ENCODE measurements around the gene DEPDC7. TPM values are rescaled to one million over a fixed set of nuclear protein-coding genes. Genes with fewer than 3 reads are reported as not detected.

Gene DEPDC7
- total and polyA plus RNA-seq, 2 donors from 2014 or later = 2.4 to 11.0 TPM

DNA sequence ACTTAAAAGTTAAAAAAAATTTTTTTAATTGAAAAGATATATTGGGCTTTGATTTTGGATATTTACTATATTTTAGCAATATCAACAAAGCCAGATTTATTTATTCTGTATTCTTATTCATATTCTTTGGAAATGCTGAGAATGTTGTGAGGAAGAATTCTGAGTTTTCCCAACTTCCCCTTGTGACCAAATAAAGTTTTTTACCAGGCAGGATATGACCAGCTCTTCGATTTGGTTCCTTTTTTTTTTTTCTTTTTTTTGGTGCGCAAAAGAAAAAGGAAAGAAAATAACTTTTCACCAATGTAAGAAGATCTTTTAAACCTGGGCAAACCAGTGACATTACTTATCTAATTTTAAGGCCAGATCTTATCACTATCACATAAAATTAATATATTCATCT lies 36.6 kb downstream of the DEPDC7 start:
- no peak overlapping the region for H3K4me3 ChIP-seq (ENCODE audit: low read length in 3 of 3)
- no peak overlapping the region for H3K27ac ChIP-seq (ENCODE audit: low read depth in 2 of 2, low read length in 2 of 2)
- TF ChIP-seq, protein P1, sequence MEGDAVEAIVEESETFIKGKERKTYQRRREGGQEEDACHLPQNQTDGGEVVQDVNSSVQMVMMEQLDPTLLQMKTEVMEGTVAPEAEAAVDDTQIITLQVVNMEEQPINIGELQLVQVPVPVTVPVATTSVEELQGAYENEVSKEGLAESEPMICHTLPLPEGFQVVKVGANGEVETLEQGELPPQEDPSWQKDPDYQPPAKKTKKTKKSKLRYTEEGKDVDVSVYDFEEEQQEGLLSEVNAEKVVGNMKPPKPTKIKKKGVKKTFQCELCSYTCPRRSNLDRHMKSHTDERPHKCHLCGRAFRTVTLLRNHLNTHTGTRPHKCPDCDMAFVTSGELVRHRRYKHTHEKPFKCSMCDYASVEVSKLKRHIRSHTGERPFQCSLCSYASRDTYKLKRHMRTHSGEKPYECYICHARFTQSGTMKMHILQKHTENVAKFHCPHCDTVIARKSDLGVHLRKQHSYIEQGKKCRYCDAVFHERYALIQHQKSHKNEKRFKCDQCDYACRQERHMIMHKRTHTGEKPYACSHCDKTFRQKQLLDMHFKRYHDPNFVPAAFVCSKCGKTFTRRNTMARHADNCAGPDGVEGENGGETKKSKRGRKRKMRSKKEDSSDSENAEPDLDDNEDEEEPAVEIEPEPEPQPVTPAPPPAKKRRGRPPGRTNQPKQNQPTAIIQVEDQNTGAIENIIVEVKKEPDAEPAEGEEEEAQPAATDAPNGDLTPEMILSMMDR (IDR thresholded peaks at IDR 0.05; ENCODE audit: borderline replicate concordance, extremely low read depth, insufficient read depth) = no peak
- H3K4me1 ChIP-seq (ENCODE audit: control insufficient read depth in 2 of 3, insufficient read depth in 2 of 3, low read depth in 1 of 3, low read length in 3 of 3) = no peaks in the 10 kb centered on the region
- DNase-seq (no peak), FAIRE-seq (no peak)
- no peaks in the 10 kb centered on the region for H3K9me3 ChIP-seq (ENCODE audit: control insufficient read depth in 2 of 3, insufficient read depth in 1 of 3, low read length in 3 of 3)
- peaks cover 0 to 8% (median 6%) of the 10 kb centered on the region in 3 donors for H3K36me3 ChIP-seq (ENCODE audit: control insufficient read depth in 2 of 3, insufficient read depth in 3 of 3, low read length in 3 of 3)
- no peak overlapping the region for H3K9ac ChIP-seq (ENCODE audit: low read length in 3 of 3)
- H3K27me3 ChIP-seq (ENCODE audit: control insufficient read depth, insufficient read depth, low read length) = no peaks in the 10 kb centered on the region
- intact Hi-C loops (cut with DNase I) = no loop called here

GRCh38 chr11:33055375-33055774 lies 39.7 kb downstream of the DEPDC7 start:
- Histone ChIP-seq H3K27ac (ENCODE audit: low read depth in 2 of 2, low read length in 2 of 2) (no peak overlapping the region), H3K9ac (ENCODE audit: low read length in 3 of 3) (no peak overlapping the region), H3K27me3 (ENCODE audit: control insufficient read depth, insufficient read depth, low read length) (no peaks in the 10 kb centered on the region), H3K36me3 (ENCODE audit: control insufficient read depth in 2 of 3, insufficient read depth in 3 of 3, low read length in 3 of 3) (peaks cover 0 to 25% (median 15%) of the 10 kb centered on the region in 3 donors), H3K9me3 (ENCODE audit: control insufficient read depth in 2 of 3, insufficient read depth in 1 of 3, low read length in 3 of 3) (no peaks in the 10 kb centered on the region), H3K4me1 (ENCODE audit: control insufficient read depth in 2 of 3, insufficient read depth in 2 of 3, low read depth in 1 of 3, low read length in 3 of 3) (no peaks in the 10 kb centered on the region), H3K4me3 (ENCODE audit: low read length in 3 of 3) (no peak overlapping the region)
- TF ChIP-seq, protein P1 (IDR thresholded peaks at IDR 0.05; ENCODE audit: borderline replicate concordance, extremely low read depth, insufficient read depth) = no peak
- DNase-seq = no peak
- intact Hi-C loops (cut with DNase I) = no loop called here
- FAIRE-seq = no peak

GRCh38 chr11:33057284-33057683 lies 41.6 kb downstream of the DEPDC7 start:
- H3K27me3 ChIP-seq (ENCODE audit: control insufficient read depth, insufficient read depth, low read length) = no peaks in the 10 kb centered on the region
- DNase-seq (no peak), FAIRE-seq (no peak)
- H3K27ac ChIP-seq (ENCODE audit: low read depth in 2 of 2, low read length in 2 of 2) = no peak overlapping the region
- intact Hi-C loops (cut with DNase I) = no loop called here
- H3K9ac ChIP-seq (ENCODE audit: low read length in 3 of 3) = no peak overlapping the region
- H3K4me3 ChIP-seq (ENCODE audit: low read length in 3 of 3) = no peak overlapping the region
- no peaks in the 10 kb centered on the region for H3K4me1 ChIP-seq (ENCODE audit: control insufficient read depth in 2 of 3, insufficient read depth in 2 of 3, low read depth in 1 of 3, low read length in 3 of 3)
- no peaks in the 10 kb centered on the region for H3K9me3 ChIP-seq (ENCODE audit: control insufficient read depth in 2 of 3, insufficient read depth in 1 of 3, low read length in 3 of 3)
- H3K36me3 ChIP-seq (ENCODE audit: control insufficient read depth in 2 of 3, insufficient read depth in 3 of 3, low read length in 3 of 3) = peaks cover 0 to 29% (median 19%) of the 10 kb centered on the region in 3 donors
- TF ChIP-seq, protein P1 (IDR thresholded peaks at IDR 0.05; ENCODE audit: borderline replicate concordance, extremely low read depth, insufficient read depth) = no peak

Data from kidney (tissue), 14 donors.